OCI-LY3 (cell line): ENCODE measurements around the gene OAF.

Experiments
- CTCF ChIP-seq: fragments of 200-600, 300-600 bp; sonication (generic); IDR thresholded peaks from 2 replicates; pipeline ENCODE4 v1.5.1; 2014; ENCODE audit warnings: antibody characterized with exemption, low read length, low read depth
- EZH2phosphoT487 ChIP-seq: fragments of 200-600 bp; shearing (Covaris generic); IDR thresholded peaks from 2 replicates; pipeline ENCODE4 v1.6.1; 2018; ENCODE audit warnings: antibody characterized with exemption, mixed run types, low read depth

- TF ChIP-seq CTCF = no peak
- no peak for TF ChIP-seq EZH2phosphoT487
Measured at GRCh38 chr11:120222916-120223315, 12.1 kb downstream of the OAF start.
